GM12872 (cell line): ENCODE measurements around the gene DTL.

Source experiments
- TF ChIP-seq, protein P1 (sequence below): IDR thresholded peaks from 3 replicates; pipeline ENCODE4 v1.5.1; 2011; ENCODE audit warnings: low read depth, mild to moderate bottlenecking, low read length, moderate library complexity; ENCODE audit not compliant: insufficient read depth

DTL gene

GRCh38 chr1:212030936-212031528 is 4.5 kb upstream of the DTL start:
- TF ChIP-seq, protein P1, sequence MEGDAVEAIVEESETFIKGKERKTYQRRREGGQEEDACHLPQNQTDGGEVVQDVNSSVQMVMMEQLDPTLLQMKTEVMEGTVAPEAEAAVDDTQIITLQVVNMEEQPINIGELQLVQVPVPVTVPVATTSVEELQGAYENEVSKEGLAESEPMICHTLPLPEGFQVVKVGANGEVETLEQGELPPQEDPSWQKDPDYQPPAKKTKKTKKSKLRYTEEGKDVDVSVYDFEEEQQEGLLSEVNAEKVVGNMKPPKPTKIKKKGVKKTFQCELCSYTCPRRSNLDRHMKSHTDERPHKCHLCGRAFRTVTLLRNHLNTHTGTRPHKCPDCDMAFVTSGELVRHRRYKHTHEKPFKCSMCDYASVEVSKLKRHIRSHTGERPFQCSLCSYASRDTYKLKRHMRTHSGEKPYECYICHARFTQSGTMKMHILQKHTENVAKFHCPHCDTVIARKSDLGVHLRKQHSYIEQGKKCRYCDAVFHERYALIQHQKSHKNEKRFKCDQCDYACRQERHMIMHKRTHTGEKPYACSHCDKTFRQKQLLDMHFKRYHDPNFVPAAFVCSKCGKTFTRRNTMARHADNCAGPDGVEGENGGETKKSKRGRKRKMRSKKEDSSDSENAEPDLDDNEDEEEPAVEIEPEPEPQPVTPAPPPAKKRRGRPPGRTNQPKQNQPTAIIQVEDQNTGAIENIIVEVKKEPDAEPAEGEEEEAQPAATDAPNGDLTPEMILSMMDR: no peak

DNA sequence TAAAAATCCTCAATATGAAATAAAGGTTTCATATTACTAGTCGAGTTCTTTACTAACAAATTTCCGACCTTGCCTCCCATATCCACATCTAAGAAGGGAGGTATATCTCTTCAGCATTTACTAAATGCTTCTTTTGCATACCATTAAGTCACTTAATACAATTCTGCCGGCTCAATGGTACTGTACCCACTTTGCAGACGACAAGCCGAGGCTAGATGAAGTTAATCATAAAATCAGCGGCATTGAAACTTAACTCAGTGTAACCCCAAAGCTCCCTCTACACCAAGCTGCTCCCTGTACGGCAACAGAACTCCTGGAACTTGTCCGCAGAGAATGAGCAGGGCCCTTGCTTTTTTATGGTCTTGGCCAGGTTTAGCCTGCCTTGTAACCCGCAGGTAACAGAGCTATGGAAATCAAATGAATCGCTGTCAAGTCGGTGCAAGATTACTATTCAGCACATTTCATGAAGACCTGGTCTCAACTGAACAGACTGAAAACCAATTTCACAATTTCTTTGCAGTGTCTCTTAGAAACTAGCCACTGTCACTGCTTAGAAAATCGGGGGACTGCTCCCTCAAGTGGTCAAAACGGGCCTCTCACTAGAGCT is 929 bp upstream of the DTL start:
- TF ChIP-seq, protein P1: no peak

GRCh38 chr1:212035835-212036605 is 472 bp downstream of the DTL start:
- TF ChIP-seq, protein P1: no peak

DNA sequence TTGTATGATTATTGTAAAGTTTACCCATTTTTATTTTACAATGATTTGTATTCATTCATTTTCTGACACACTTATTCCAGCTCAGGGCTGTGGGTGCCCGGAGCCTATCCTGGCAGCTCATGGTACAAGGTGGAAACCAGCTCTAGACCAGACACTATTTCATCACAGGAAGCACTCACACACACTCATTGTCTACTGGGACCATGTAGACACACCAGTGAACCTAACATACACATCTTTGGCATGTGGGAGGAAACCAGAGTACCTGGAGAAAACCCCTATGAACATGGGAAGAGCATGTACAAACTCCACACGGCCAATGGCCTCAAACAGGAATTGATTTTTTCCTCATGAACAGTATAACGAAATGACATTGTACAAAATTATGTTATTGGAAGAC is 2.4 kb downstream of the DTL start:
- TF ChIP-seq, protein P1: no peak

GRCh38 chr1:212039622-212040021 is 4.1 kb downstream of the DTL start:
- TF ChIP-seq, protein P1: no peak

GRCh38 chr1:212040629-212041412 is 5.3 kb downstream of the DTL start:
- TF ChIP-seq, protein P1: no peak

DNA sequence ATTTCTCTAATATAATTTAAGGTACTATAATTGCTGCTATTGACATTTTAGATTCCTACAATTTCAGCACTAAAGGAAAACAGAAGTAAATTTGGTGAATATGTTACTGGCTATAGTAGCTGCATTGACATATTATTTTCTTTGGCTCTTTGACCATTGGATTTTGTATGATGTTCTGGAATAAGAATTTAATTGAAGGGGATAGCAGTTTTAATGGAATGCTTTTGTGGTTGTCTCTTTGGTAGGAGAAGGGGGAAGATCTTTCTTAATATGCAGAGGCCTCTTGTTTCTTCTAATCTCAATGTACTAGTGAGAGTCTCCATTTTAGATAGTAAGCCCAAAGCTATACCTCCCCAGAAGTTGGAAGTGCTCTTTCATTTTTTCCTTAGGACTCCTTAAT is 6.9 kb downstream of the DTL start:
- TF ChIP-seq, protein P1: no peak
